Chondrocyte (in vitro differentiated cells): ENCODE data around the gene LMX1B. TPM values are rescaled to one million over a fixed set of nuclear protein-coding genes. Genes with fewer than 3 reads are reported as not detected.

Experiments used
- DNase-seq: peaks from one replicate; pipeline ENCODE4 v3.0.0; 2021; ENCODE audit warnings: mixed read lengths, low spot score
- H3K27ac Mint-ChIP-seq: one replicate; pipeline ENCODE4 v1.8.0; 2021; ENCODE audit warnings: mild to moderate bottlenecking, moderate library complexity, mixed read lengths; ENCODE audit not compliant: unreplicated experiment
- H3K27me3 Mint-ChIP-seq: 2 replicates; pipeline ENCODE4 v1.8.0; 2021; ENCODE audit warnings: low read depth, mixed read lengths
- H3K36me3 Mint-ChIP-seq: 2 replicates; pipeline ENCODE4 v1.8.0; 2021; ENCODE audit warnings: low read depth, mixed read lengths
- H3K4me1 Mint-ChIP-seq: 2 replicates; pipeline ENCODE4 v1.8.0; 2021; ENCODE audit warnings: low read depth, mild to moderate bottlenecking, mixed read lengths
- H3K4me3 Mint-ChIP-seq: one replicate; pipeline ENCODE4 v1.8.0; 2021; ENCODE audit warnings: mild to moderate bottlenecking, moderate library complexity, mixed read lengths; ENCODE audit not compliant: unreplicated experiment
- H3K9me3 Mint-ChIP-seq: 2 replicates; pipeline ENCODE4 v1.8.0; 2021; ENCODE audit warnings: low read depth, mixed read lengths
- CTCF ChIP-seq: fragments of 200-600 bp; sonication (generic); IDR thresholded peaks from 2 replicates; pipeline ENCODE4 v1.5.0; 2021; ENCODE audit warnings: antibody characterized with exemption, mild to moderate bottlenecking, moderate library complexity
- total RNA-seq: library from RNA; stranded (reverse); gene quantifications from 3 replicates; pipeline ENCODE4 v1.2.1, GENCODE V29; 2021

LMX1B gene
- total RNA-seq, 1 donor from 2014 or later: not detected

GRCh38 chr9:126703002-126703865 lies 89.5 kb downstream of the LMX1B start:
- Mint-ChIP-seq H3K27ac (no peak overlapping the region), H3K9me3 (no peaks in the 10 kb centered on the region), H3K4me3 (no peak overlapping the region), H3K27me3 (peaks cover 22% of the 10 kb centered on the region), H3K36me3 (no peaks in the 10 kb centered on the region), H3K4me1 (peaks cover 13% of the 10 kb centered on the region)
- TF ChIP-seq CTCF: no peak
- peak; percentile 52 for DNase-seq

- Mint-ChIP-seq H3K36me3 (no peaks in the 10 kb centered on the region), H3K4me1 (peaks cover 13% of the 10 kb centered on the region), H3K27ac (no peak overlapping the region), H3K9me3 (no peaks in the 10 kb centered on the region), H3K27me3 (peaks cover 27% of the 10 kb centered on the region), H3K4me3 (no peak overlapping the region)
- peak; percentile 36 for DNase-seq
- TF ChIP-seq CTCF: no peak
Measured at GRCh38 chr9:126703866-126704156, 90.1 kb downstream of the LMX1B start.

- no peaks in the 10 kb centered on the region for H3K9me3 Mint-ChIP-seq
- peak; percentile 63 for DNase-seq
- H3K27me3 Mint-ChIP-seq: peaks cover 27% of the 10 kb centered on the region
- no peaks in the 10 kb centered on the region for H3K36me3 Mint-ChIP-seq
- H3K4me1 Mint-ChIP-seq: peaks cover 13% of the 10 kb centered on the region
- no peak overlapping the region for H3K27ac Mint-ChIP-seq
- TF ChIP-seq CTCF: no peak
- no peak overlapping the region for H3K4me3 Mint-ChIP-seq
Measured at GRCh38 chr9:126704157-126704891, 90.6 kb downstream of the LMX1B start.

GRCh38 chr9:126704892-126705766 lies 91.4 kb downstream of the LMX1B start:
- Mint-ChIP-seq H3K27me3 (peaks cover 22% of the 10 kb centered on the region), H3K27ac (peak overlapping the region; percentile 9), H3K36me3 (no peaks in the 10 kb centered on the region), H3K4me3 (peak overlapping the region; percentile 45), H3K9me3 (no peaks in the 10 kb centered on the region), H3K4me1 (peaks cover 13% of the 10 kb centered on the region)
- no peak for DNase-seq
- peak; percentile 98 for TF ChIP-seq CTCF
